NB4 (cell line): ENCODE results near the gene GATA3.

ENCODE experiments used
- DNase-seq: peaks from one replicate; pipeline ENCODE4 v3.0.0; 2010; ENCODE audit warnings: low read depth
- H3K4me3 ChIP-seq: one replicate; pipeline ENCODE4 v1.5.1; 2011; ENCODE audit warnings: mild to moderate bottlenecking, low read depth, low read length, moderate library complexity
- MYC ChIP-seq: IDR thresholded peaks from 2 replicates; pipeline ENCODE4 v1.6.1; 2011; ENCODE audit warnings: low read depth, low read length
- POLR2A ChIP-seq: IDR thresholded peaks from 2 replicates; pipeline ENCODE4 v1.6.1; 2011; ENCODE audit warnings: mild to moderate bottlenecking; ENCODE audit not compliant: insufficient read length; ENCODE audit errors: extremely low read depth
- TF ChIP-seq, protein P1 (sequence below): IDR thresholded peaks from 2 replicates; pipeline ENCODE4 v1.6.1; 2011; ENCODE audit warnings: low read depth, low read length
- TF ChIP-seq, protein P2 (sequence below): IDR thresholded peaks from one replicate; pipeline ENCODE4 v1.5.1; 2012; ENCODE audit warnings: low read depth, low read length

The GATA3 gene

DNA sequence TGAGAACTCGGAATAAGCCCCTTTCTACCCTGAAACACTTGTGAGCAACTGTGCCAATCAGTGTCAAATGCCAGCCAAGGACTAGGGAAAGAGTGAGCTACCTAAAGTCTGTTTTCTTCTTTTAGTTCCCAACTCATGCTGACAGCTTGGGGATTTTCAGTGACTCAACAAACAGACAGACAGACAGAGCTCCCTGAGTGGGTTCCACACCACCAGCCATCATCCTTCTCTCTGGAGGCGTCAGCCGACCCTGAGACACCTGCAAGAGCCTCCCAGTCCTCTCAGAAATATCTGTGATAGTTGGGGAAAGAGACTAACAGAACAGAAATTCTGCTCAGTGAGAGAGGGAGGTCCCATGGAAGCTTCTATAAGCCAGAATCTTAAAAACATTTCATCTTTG lies 49.5 kb downstream of the GATA3 start:
- TF ChIP-seq, protein P1, sequence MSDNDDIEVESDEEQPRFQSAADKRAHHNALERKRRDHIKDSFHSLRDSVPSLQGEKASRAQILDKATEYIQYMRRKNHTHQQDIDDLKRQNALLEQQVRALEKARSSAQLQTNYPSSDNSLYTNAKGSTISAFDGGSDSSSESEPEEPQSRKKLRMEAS = no peak
- TF ChIP-seq POLR2A (no peak), MYC (no peak)
- TF ChIP-seq, protein P2, sequence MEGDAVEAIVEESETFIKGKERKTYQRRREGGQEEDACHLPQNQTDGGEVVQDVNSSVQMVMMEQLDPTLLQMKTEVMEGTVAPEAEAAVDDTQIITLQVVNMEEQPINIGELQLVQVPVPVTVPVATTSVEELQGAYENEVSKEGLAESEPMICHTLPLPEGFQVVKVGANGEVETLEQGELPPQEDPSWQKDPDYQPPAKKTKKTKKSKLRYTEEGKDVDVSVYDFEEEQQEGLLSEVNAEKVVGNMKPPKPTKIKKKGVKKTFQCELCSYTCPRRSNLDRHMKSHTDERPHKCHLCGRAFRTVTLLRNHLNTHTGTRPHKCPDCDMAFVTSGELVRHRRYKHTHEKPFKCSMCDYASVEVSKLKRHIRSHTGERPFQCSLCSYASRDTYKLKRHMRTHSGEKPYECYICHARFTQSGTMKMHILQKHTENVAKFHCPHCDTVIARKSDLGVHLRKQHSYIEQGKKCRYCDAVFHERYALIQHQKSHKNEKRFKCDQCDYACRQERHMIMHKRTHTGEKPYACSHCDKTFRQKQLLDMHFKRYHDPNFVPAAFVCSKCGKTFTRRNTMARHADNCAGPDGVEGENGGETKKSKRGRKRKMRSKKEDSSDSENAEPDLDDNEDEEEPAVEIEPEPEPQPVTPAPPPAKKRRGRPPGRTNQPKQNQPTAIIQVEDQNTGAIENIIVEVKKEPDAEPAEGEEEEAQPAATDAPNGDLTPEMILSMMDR = no peak
- DNase-seq = no peak
- H3K4me3 ChIP-seq = no peak overlapping the region

DNA sequence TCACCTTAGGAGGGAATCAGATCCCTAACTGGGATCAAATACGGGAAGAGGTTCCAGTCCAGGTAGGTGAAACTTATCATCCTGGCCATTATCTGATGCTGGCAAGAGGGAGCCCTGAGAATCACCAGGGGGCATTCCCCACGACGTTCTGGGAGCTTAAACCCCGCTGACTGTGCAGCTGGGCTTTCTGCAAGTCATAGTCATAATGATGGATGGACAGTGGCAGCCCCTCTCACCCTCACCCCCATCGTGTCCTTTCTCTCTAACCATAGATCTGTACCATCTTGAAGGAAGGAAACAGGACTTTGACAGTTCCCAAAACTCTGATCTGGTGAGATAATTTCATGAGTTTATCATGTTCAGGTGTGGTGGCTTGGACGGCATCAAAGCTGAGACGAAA lies 50.2 kb downstream of the GATA3 start:
- TF ChIP-seq, protein P1 = no peak
- TF ChIP-seq MYC = no peak
- TF ChIP-seq, protein P2 = no peak
- no peak for TF ChIP-seq POLR2A
- H3K4me3 ChIP-seq = no peak overlapping the region
- no peak for DNase-seq

DNA sequence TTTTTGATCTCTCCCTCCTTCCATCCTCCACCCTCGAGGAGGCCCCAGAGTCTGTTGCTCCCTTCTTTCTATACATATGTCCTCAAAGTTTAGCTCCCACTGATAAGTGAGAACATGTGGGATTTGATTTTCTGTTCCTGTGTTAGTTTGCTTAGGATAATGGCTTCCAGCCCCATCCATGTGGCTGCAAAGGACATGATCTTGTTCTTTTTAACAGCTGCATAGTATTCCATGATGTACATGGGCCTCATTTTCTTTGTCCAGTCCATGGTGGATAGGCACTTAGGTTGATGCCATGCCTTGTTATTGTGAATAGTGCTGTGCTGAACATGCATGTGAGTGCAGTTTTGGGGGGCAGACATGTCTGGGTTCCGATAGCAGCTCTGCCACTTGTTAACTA lies 51.4 kb downstream of the GATA3 start:
- no peak for DNase-seq
- H3K4me3 ChIP-seq = no peak overlapping the region
- TF ChIP-seq POLR2A (no peak), MYC (no peak)
- TF ChIP-seq, protein P2 = no peak
- TF ChIP-seq, protein P1 = no peak

DNA sequence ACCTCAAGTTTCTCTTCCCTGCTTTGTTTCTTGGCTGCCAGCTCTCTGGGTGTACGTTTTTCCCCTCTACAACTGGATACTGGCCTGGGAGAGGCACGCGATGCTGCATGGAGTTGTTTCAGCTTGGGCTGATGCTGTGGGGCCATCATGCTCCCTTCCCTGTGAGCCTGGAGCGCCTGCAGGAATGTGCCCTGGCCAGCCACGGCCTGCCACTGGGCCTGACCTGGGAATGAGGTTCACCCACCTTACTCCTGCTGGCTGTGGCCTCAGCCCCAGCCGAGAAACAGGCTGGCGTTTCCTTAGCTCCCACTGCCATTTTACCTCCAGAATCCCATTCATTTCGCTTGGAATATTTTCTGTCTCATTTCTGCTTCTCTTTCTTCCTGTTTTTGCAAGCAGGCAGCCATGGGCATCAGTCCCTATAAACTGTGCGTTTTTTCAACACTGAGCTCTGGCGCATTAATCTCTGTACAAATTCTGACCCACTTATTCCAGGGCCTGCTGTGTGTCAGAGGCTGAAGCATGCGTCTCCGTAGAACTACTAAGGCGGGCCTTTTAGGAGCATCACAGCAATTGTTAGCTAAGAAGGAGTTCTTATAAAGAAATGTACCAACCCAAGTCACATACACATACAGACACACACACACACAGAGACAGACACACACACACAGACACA lies 57.9 kb downstream of the GATA3 start:
- no peak for DNase-seq
- TF ChIP-seq MYC (no peak), POLR2A (no peak)
- TF ChIP-seq, protein P1 = no peak
- TF ChIP-seq, protein P2 = no peak
- no peak overlapping the region for H3K4me3 ChIP-seq

DNA sequence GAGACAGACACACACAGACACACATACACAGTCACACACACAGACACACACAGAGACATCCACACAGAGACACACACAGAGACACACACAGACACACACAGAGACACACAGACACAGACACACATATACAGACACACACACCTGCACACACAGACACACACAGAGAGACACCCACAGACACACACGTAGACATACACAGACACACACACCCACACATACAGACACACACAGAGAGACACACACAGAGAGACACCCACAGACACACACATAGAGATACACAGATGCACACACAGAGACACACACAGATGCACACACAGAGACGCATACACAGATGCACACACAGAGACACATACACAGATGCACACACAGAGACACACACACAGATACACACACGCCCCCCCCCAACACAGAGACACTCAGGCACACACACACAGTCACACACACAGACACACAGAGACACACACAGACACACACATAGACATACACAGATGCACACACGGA lies 58.5 kb downstream of the GATA3 start:
- H3K4me3 ChIP-seq = no peak overlapping the region
- DNase-seq = no peak
- TF ChIP-seq POLR2A (no peak), MYC (no peak)
- TF ChIP-seq, protein P2 = no peak
- TF ChIP-seq, protein P1 = no peak

DNA sequence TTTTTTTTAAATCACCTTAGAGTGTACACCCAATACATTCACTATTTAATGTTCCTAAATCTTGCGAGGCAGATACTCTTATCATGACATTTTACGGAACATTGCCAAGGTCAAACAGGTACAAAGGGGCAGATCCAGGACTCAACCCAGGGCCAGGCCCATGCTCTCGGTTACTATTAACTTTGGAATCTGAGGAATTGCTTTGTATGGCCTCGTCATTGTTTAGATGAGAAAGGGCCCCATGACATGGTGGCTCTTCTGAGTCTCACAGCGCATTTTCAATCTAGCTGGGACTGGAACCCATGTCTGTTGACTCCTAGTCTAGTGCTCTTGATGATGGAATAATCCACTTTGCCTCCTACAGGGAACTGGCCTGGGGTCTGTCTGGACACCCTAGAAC lies 59.1 kb downstream of the GATA3 start:
- no peak overlapping the region for H3K4me3 ChIP-seq
- TF ChIP-seq, protein P1 = no peak
- TF ChIP-seq, protein P2 = no peak
- no peak for DNase-seq
